Lower lobe of right lung (tissue), 2 donors: ENCODE measurements around the gene GHR. TPM values are rescaled to one million over a fixed set of nuclear protein-coding genes. Genes with fewer than 3 reads are reported as not detected.

Experiments used
- ATAC-seq, 2 donors: fragments of 200-7000 bp; cut with Tn5 transposase; one replicate each; pipeline ENCODE4 v1.9.1; 2020 to 2022; ENCODE audit warnings: mild to moderate bottlenecking in 2 of 2, moderate library complexity in 2 of 2
- DNase-seq: peaks from one replicate; pipeline ENCODE4 v3.0.0-alpha.2; 2020
- H3K27ac ChIP-seq: fragments of 200-600 bp; one replicate; pipeline ENCODE4 v1.8.0; 2022
- H3K27me3 ChIP-seq: fragments of 200-600 bp; one replicate; pipeline ENCODE4 v1.8.0; 2022; ENCODE audit warnings: low read depth
- H3K36me3 ChIP-seq: fragments of 200-600 bp; one replicate; pipeline ENCODE4 v1.8.0; 2022; ENCODE audit warnings: mild to moderate bottlenecking
- H3K4me1 ChIP-seq: fragments of 200-600 bp; one replicate; pipeline ENCODE4 v1.8.0; 2022
- H3K4me3 ChIP-seq: fragments of 200-600 bp; one replicate; pipeline ENCODE4 v1.8.0; 2022; ENCODE audit warnings: mild to moderate bottlenecking
- H3K9me3 ChIP-seq: fragments of 200-600 bp; one replicate; pipeline ENCODE4 v1.8.0; 2022
- CTCF ChIP-seq: fragments of 200-600 bp; IDR thresholded peaks from one replicate; pipeline ENCODE4 v1.8.0; 2022; ENCODE audit warnings: antibody characterized with exemption, mild to moderate bottlenecking
- intact Hi-C: fragments of 100-400 bp; cut with DNase I; formaldehyde crosslinking; loops from one replicate; pipeline ENCODE4 v1.11.0; 2022
- total RNA-seq: library from RNA; stranded (reverse); fragmentation: NEBNext Ultra II Directional; extraction: Animal tissue kit (Norgen Biotek cat#: 25700); gene quantifications from one replicate; pipeline ENCODE4 v1.2.1, GENCODE V29; 2021
- donor health status: DM: no; HTN: yes; CAD: no; lungs with severe emphysema.

The GHR gene
- total RNA-seq, 1 donor from 2014 or later: 5.2 TPM

GRCh38 chr5:42515504-42515903 is 92.3 kb downstream of the GHR start:
- Histone ChIP-seq H3K27ac (no peak overlapping the region), H3K4me3 (no peak overlapping the region), H3K36me3 (no peaks in the 10 kb centered on the region), H3K27me3 (no peaks in the 10 kb centered on the region), H3K9me3 (no peaks in the 10 kb centered on the region), H3K4me1 (no peaks in the 10 kb centered on the region)
- no peak for TF ChIP-seq CTCF
- no peak for DNase-seq
- intact Hi-C loops: no loop called here
- ATAC-seq: no peak

- Histone ChIP-seq H3K27ac (no peak overlapping the region), H3K36me3 (no peaks in the 10 kb centered on the region), H3K4me3 (no peak overlapping the region), H3K27me3 (no peaks in the 10 kb centered on the region), H3K4me1 (no peaks in the 10 kb centered on the region), H3K9me3 (no peaks in the 10 kb centered on the region)
- TF ChIP-seq CTCF: no peak
- intact Hi-C loops: no loop called here
- ATAC-seq (no peak), DNase-seq (no peak)
Measured at GRCh38 chr5:42516282-42517042, 93.2 kb downstream of the GHR start.

- no peaks in the 10 kb centered on the region for H3K27me3 ChIP-seq
- H3K36me3 ChIP-seq: no peaks in the 10 kb centered on the region
- TF ChIP-seq CTCF: no peak
- no peak overlapping the region for H3K27ac ChIP-seq
- ATAC-seq (no peak), DNase-seq (no peak)
- intact Hi-C loops: no loop called here
- no peaks in the 10 kb centered on the region for H3K9me3 ChIP-seq
- H3K4me1 ChIP-seq: no peaks in the 10 kb centered on the region
- no peak overlapping the region for H3K4me3 ChIP-seq
Measured at GRCh38 chr5:42517164-42517563, 93.9 kb downstream of the GHR start.

- Histone ChIP-seq H3K4me1 (no peaks in the 10 kb centered on the region), H3K27me3 (no peaks in the 10 kb centered on the region), H3K27ac (no peak overlapping the region), H3K36me3 (no peaks in the 10 kb centered on the region), H3K4me3 (no peak overlapping the region), H3K9me3 (no peaks in the 10 kb centered on the region)
- intact Hi-C loops: no loop called here
- no peak for TF ChIP-seq CTCF
- peak; percentile 62 to 81 for ATAC-seq
- DNase-seq: no peak
Measured at GRCh38 chr5:42518595-42519221, 95.5 kb downstream of the GHR start.

- no peak for ATAC-seq
- no peaks in the 10 kb centered on the region for H3K9me3 ChIP-seq
- no peak for DNase-seq
- intact Hi-C loops: no loop called here
- H3K27ac ChIP-seq: no peak overlapping the region
- no peak for TF ChIP-seq CTCF
- no peaks in the 10 kb centered on the region for H3K36me3 ChIP-seq
- no peaks in the 10 kb centered on the region for H3K27me3 ChIP-seq
- H3K4me3 ChIP-seq: no peak overlapping the region
- no peaks in the 10 kb centered on the region for H3K4me1 ChIP-seq
Measured at GRCh38 chr5:42520203-42520602, 97.0 kb downstream of the GHR start.
